HG03469 (cell line): ENCODE data around the gene CENPA.

Source experiments
- ATAC-seq: cut with Tn5 transposase; IDR thresholded peaks from one replicate; pipeline ENCODE4 v1.9.1; 2021; ENCODE audit warnings: mild to moderate bottlenecking, moderate library complexity, moderate number of reproducible peaks; ENCODE audit not compliant: unreplicated experiment

The CENPA gene

DNA sequence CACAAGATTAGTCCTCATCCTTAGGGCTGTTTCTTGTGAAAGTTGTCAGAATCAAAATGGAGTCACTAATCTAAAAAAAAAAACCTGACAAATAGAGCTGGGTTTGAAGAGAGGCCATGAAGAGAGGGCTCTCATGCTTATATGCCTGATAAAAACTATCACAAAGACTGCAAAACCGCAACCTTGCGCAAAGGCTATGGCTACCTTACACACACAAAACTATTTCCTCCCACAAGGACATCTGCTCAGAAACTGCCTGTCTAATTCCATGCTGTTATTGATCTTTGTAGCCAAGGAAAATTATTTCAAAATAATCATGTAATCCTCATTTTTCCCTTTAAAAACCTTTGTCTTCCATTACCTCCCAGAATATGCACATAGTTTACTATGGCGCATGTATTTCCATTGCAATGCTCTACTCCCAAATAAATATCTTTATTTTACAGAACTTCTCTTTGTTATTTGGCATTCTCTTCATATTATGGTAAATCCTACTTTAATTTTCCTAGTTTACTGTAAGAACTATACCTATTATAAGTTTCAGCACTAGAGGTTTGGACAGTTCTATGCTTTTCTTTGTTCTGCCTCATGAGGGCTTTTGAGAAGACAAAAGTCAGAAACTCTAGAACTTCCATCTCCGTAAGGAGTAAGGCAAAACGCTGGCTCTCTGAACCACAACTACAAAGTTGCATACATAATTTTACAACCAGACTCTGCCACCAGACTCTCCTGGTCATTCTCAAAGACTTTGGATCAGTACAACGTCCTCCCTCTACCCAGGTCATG, 52.5 kb downstream of the CENPA start:
- ATAC-seq: no peak

DNA sequence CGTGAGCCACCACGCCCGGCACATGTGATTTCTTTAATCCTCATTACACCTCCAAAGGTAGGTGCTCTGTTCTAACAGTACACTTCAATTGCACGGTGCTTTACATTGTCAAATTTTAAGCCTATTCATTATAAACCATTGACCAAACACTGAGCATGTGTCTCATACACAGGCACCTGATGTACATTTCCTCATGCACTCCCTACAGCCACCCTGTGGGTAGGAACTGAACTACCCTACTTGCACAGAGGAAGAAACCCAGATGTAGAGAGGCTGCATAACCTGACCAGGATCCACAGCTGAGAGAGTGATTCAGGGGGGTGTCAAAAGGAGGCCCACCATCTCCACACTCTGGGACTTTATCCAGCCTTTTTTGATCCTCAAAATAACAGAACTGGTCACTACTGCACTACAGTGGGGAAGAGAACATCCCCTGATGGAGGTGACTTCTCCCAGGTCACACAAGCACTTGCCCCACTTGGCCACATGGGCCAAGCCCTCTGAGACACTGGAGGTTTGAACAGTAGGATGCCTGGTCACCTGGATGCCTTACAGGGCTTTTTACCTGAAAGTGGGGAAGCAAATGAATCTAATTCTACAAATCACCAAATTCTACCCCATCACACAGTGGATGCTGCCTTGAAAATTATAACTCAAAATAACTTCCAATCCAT, 55.2 kb downstream of the CENPA start:
- ATAC-seq: no peak

DNA sequence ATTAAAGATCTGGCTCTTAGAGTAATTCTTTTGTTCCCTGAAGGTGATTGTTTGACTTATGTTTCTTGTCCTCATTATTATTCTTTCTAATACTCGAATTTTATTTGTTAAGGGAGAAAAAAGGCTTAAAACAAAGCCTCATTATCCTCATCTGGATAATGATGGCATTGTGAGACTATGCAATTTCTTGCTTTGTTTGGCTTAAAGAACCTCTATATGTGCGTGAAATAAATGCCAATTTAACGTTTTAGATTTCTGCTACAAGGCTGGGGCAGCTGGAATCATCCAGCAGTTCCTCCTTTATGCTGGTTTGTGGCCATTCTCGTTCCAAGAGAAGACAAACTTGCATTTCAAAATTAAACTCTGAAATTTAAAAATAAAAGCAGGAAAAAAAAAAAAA, 57.2 kb downstream of the CENPA start:
- no peak for ATAC-seq
